ENCODE measurements around the gene FCN3. TPM values are rescaled to one million over a fixed set of nuclear protein-coding genes. Genes with fewer than 3 reads are reported as not detected.

The FCN3 gene
- polyA plus RNA-seq, 1 donor: 0.32 TPM

- DNase-seq (ENCODE audit: low read depth): no peak
Observed at GRCh38 chr1:27380224-27380623, 5.6 kb upstream of the FCN3 start.

GRCh38 chr1:27379564-27380122 is 5.0 kb upstream of the FCN3 start:
- DNase-seq (ENCODE audit: low read depth): no peak

- DNase-seq (ENCODE audit: low read depth): no peak
Observed at GRCh38 chr1:27377760-27378495, 3.3 kb upstream of the FCN3 start.

GRCh38 chr1:27372808-27373690 is 1.6 kb downstream of the FCN3 start:
- DNase-seq (ENCODE audit: low read depth): no peak

GRCh38 chr1:27372022-27372807 is 2.4 kb downstream of the FCN3 start:
- no peak for DNase-seq (ENCODE audit: low read depth)

- DNase-seq (ENCODE audit: low read depth): no peak
Observed at GRCh38 chr1:27368869-27369582, 5.6 kb downstream of the FCN3 start.

- no peak for DNase-seq (ENCODE audit: low read depth)
Observed at GRCh38 chr1:27367160-27367650, 7.4 kb downstream of the FCN3 start.

- DNase-seq (ENCODE audit: low read depth): no peak
Observed at GRCh38 chr1:27366411-27367159, 8.0 kb downstream of the FCN3 start, which contains the start of gene MAP3K6. Gene MAP3K6, minus strand, starts transcription at chr1:27366961. Its CDS starts 364 bp downstream, at chr1:27366597.

GRCh38 chr1:27366113-27366410 is 8.6 kb downstream of the FCN3 start:
- DNase-seq (ENCODE audit: low read depth): no peak

- DNase-seq (ENCODE audit: low read depth): no peak
Observed at GRCh38 chr1:27365372-27366112, 9.1 kb downstream of the FCN3 start.

GRCh38 chr1:27364696-27365371 is 9.8 kb downstream of the FCN3 start:
- no peak for DNase-seq (ENCODE audit: low read depth)

GRCh38 chr1:27363766-27364695 is 10.6 kb downstream of the FCN3 start:
- no peak for DNase-seq (ENCODE audit: low read depth)

- DNase-seq (ENCODE audit: low read depth): no peak
Observed at GRCh38 chr1:27361553-27361952, 13.1 kb downstream of the FCN3 start.

- DNase-seq (ENCODE audit: low read depth): no peak
Observed at GRCh38 chr1:27361044-27361402, 13.6 kb downstream of the FCN3 start.

GRCh38 chr1:27360159-27361043 is 14.2 kb downstream of the FCN3 start:
- DNase-seq (ENCODE audit: low read depth): no peak

- no peak for DNase-seq (ENCODE audit: low read depth)
Observed at GRCh38 chr1:27359822-27360158, 14.8 kb downstream of the FCN3 start.

- DNase-seq (ENCODE audit: low read depth): no peak
Observed at GRCh38 chr1:27358928-27359313, 15.7 kb downstream of the FCN3 start.

All from forelimb muscle (tissue), 1 donor.